ENCODE data around the gene RND1.
"Not testable (repeated sequence)": the region's sequence is repeated elsewhere in the genome, so short reads cannot be mapped to it uniquely, and the experiment has no call there.

RND1 gene

DNA sequence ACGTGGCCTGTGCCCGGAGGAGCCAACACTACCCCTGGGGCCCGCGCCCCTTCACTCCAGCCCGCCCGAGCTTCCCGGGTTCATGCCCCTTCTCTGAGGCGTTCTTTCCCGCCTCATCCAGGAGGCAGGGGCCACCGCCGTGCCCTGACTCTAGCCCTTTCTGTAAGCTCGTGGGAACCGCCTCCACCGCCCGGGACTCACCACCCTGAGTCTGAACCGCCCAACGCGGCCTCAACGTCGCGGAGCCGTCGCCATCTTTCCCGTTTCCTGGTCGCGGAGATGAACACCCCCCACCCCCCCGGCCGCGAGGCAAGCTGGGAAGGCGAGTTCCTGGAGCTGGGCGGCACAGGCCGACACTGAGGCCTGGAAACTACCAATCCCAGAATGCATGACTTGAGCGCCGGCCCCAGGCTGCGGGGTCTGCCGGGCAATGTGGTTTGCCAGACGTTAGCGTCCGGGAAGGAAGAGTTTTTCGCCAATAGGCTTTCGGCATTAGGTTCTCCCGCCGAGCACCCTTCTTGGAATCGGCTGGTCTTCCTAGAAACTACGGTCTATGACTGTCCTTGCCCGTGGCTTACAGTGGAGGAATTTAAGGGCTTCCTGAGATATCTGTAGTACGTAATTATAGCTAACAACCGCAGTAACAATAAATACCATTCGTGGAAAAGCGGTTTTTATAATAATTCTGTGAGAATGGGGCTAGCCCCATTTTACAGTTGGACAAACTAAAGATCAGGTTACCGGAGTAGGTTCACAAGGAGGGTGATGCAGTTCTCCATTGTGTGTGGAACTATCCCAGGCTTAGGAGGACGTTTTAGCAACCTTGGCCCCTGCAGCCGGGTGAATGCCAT lies 13.6 kb downstream of the RND1 start, which contains the start of gene DDX23:
Gene DDX23, minus strand, starts transcription at position 281 of the 851 bp plus-strand sequence. CDS start 6,381 bp downstream, outside the sequence.
- DNase-seq (ENCODE audit: low read depth), result peak; percentile 98
- TF ChIP-seq CTCF (IDR thresholded peaks at IDR 0.05; ENCODE audit: insufficient read depth, low read depth, low read length, missing control alignments), result no peak
- peak within 1 kb of the TSS; percentile 80 for H3K4me3 ChIP-seq (ENCODE audit: low read depth, low read length)

- not testable (repeated sequence) for DNase-seq (ENCODE audit: low read depth); H3K4me3 ChIP-seq (ENCODE audit: low read depth, low read length)
These were observed 23.6 kb downstream of the RND1 start for GRCh38 chr12:48842021-48842420.

GRCh38 chr12:48838048-48838447 lies 27.6 kb downstream of the RND1 start:
- no peak for TF ChIP-seq CTCF (IDR thresholded peaks at IDR 0.05; ENCODE audit: insufficient read depth, low read depth, low read length, missing control alignments)
- no peak overlapping the region for H3K4me3 ChIP-seq (ENCODE audit: low read depth, low read length)
- DNase-seq (ENCODE audit: low read depth), result no peak

DNA sequence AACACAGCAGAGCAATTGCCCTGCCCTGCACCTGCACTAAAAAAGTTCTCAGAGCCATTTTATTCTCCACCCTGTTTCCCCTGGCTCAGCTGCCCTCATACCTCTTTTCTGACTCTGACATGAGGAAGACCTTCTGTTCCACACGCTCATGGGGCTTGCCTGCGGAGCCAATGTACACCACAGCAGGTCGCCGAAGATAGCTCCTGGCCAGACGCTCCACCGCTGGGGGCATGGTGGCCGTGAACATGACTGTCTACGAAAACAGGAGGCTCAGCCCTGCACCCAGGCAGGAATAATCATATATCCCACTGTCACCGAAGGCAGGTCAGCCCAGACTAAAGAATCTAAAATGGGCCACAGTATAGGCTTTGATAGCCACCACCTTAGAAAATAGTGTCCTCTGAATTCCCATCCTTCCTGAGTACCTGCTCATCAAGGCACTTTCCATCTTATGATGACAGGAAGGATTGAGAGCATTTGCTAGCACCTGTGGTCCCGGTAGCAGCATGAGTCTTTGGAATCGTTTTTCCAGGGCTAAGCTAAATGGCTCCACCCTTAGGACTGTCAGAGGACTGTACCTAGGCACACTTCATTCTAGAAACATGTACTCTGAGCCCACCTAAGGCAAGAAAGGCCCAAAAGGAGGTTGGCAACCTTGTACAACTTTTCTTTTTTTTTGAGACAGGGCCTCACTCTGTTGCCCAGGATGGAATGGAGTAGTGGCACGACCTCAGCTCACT lies 33.2 kb downstream of the RND1 start:
- no peak for TF ChIP-seq CTCF (IDR thresholded peaks at IDR 0.05; ENCODE audit: insufficient read depth, low read depth, low read length, missing control alignments)
- no peak for DNase-seq (ENCODE audit: low read depth)

GRCh38 chr12:48831257-48831656 lies 34.4 kb downstream of the RND1 start:
- TF ChIP-seq CTCF (IDR thresholded peaks at IDR 0.05; ENCODE audit: insufficient read depth, low read depth, low read length, missing control alignments), result no peak
- no peak for DNase-seq (ENCODE audit: low read depth)
- H3K4me3 ChIP-seq (ENCODE audit: low read depth, low read length), result no peak overlapping the region

More for the DNA sequence above, 33.2 kb downstream of the RND1 start:
- H3K4me3 ChIP-seq (ENCODE audit: low read depth, low read length), result no peak overlapping the region

DNA sequence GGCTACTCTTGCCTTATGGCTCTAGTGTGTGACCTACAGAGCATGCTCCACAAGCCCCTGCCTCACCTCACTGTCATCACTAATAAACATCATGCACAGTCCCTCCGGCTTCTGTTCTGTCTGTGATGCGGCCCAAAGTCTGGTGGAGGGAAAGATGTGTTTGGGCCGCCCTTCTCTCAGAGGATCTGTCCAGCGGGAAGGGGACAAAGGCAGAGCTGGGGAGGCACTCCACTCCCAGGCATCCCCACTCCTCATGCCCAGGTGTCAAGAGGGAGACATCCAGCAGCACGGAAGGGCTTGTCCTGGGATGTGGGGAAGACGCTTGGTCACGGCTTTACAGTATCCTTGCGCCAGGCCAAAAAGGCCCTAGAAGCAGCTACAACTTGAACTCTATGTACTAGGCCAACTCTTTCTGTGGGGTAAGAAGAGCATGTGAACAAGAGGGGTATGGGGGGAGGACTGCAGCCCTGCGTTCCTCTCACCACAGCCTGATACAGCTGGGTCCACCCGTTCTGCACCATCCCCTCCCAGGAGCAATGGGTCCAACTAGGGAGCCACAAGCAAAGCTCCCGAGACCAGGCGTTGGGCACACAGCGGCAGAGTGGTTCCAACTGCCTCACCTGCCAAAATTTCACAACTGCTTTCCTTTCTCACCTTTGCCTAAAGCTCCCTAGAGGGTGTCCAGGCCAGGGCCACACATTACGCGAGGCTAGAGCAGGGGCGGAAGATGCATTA lies 36.7 kb downstream of the RND1 start:
- H3K4me3 ChIP-seq (ENCODE audit: low read depth, low read length), result no peak overlapping the region
- DNase-seq (ENCODE audit: low read depth), result no peak
- no peak for TF ChIP-seq CTCF (IDR thresholded peaks at IDR 0.05; ENCODE audit: insufficient read depth, low read depth, low read length, missing control alignments)

DNA sequence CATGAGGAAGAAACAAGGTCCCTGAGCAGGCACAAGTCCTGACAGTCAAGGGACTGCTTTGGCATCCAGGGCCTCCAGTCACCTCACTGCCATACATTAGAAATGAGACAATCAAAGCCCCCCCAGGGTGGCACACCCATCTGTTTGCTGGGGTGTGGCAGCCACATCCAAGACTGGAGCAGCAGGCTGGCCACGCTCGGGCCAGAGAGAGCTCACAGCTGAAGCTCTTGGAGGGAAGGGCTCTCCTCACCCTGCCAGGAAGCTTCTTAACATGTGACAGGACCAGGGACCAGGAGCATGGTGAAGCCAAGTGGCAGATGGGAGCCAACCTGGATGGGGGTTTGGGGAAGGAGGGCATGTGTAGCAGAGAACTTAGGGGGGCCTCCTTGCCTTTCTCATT lies 37.4 kb downstream of the RND1 start:
- DNase-seq (ENCODE audit: low read depth), result no peak
- H3K4me3 ChIP-seq (ENCODE audit: low read depth, low read length), result no peak overlapping the region
- TF ChIP-seq CTCF (IDR thresholded peaks at IDR 0.05; ENCODE audit: insufficient read depth, low read depth, low read length, missing control alignments), result no peak

All from GM12865 (cell line).